GM19455 (cell line): Measurements from ENCODE around the gene SRRM3.
"Not testable (repeated sequence)": the region's sequence is repeated elsewhere in the genome, so short reads cannot be mapped to it uniquely, and the experiment has no call there.

Experiments used
- ATAC-seq: cut with Tn5 transposase; IDR thresholded peaks from one replicate; pipeline ENCODE4 v1.9.1; 2021; ENCODE audit not compliant: unreplicated experiment

The SRRM3 gene

DNA sequence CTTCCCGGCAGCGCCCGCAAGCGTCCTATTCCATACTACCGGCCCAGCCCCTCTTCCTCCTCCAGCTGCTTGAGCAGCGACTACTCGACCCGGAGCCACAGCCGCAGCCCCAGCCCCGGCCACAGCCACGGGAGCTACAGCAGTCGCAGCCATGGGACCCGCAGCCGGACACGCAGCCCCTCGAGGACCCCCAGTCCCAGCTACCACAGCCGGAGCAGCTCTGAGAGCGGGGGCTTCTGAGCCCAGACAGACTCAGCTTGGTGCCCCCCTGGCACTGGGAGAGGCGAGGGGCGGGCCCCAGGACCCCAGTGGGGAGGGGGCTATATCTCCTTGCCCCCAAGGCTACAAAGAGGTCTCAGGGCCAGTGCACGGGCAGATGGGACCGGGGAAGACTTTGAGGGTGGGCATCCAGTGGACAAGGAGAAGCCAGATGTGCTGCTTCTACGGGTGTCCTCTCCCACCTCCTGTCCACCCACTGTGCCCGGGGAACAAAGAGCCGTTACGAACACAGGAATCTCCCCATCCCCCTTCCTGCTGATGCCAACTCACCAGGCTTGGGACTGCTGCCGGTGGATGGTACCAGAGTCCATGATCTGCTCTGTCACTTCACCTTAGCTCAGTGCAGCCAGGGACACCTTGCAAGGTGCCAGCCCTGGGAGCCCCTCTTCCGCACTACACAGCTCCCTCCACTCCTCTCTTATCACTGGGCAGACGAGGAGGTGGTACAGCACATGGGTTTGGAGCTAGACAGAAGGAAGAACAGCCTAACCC is 84.1 kb downstream of the SRRM3 start:
- no peak for ATAC-seq

GRCh38 chr7:76286842-76287403 is 85.2 kb downstream of the SRRM3 start:
- ATAC-seq, result no peak

DNA sequence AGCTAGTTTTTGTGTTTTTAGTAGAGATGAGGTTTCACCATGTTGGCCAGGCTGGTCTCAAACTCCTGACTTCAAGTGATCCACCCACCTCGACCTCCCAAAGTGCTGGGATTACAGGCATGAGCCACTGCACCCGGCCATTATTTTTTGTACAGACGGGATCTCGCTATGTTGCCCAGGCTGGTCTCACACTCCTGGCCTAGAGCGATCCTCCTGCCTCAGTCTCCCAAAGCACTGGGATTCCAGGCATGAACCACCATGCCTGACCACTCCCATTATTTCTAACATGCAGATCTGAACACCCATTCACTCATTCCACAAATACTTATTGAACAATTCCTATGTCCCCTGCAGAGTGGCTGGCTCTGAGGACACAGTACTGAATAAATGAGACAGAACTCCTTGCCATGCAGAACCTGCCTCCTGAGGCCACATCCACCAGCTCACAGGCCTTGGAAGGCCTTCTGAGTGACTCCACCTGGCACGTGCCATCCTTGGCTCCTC is 89.2 kb downstream of the SRRM3 start:
- ATAC-seq, result not testable (repeated sequence)

GRCh38 chr7:76291351-76292212 is 89.9 kb downstream of the SRRM3 start:
- peak; percentile 84 for ATAC-seq

GRCh38 chr7:76292213-76292573 is 90.5 kb downstream of the SRRM3 start:
- no peak for ATAC-seq

GRCh38 chr7:76292911-76293310 is 91.2 kb downstream of the SRRM3 start:
- not testable (repeated sequence) for ATAC-seq

- ATAC-seq, result no peak
Measured at GRCh38 chr7:76293407-76293901, 91.8 kb downstream of the SRRM3 start.

- ATAC-seq, result no peak
Measured at GRCh38 chr7:76294344-76295024, 92.8 kb downstream of the SRRM3 start.

DNA sequence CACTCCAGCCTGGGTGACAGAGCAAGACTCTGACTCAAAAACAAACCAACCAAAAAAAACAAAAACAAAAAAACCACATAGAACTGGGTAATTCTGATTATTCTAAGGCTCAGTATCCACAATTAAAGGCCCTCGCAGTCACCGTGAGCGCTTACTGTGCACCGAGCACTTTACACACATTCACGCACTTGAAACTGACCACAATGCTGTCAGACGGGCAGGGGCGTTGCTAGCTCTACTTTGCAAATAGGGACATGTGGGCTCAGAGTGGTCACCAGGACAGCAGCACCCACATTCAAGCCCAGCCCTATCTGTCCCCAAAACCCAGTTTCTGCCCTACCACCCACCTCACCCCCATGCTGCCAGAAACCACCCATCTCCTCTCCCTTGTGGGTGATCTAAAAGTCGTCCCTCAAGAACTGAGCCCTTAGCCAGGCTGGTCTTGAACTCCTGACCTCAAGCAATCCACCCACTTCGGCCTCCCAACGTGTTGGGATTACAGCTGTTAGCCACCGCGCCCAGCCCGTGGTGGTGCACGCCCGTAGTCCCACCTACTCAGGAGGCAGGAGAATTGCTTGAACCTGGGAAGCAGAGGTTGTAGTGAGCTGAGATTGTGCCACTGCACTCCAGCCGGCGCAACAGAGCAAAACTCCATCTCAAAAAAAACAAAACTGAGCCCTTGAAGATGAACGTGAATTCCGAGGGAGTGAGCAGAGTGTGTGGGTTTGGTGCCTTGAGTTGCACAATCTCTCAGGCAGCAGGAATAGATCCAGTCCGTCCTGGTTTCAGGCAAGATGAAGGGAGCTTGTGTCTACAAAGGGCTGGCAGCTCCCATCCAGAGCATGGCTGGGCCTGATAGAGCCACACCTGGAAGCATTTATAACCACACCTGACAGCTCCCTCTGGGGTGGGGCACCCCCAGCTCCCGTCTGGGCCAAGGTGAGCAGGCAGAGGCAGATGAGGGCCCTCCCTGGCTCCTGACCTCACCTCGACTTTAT is 95.3 kb downstream of the SRRM3 start:
- ATAC-seq, result no peak

- ATAC-seq, result no peak
Measured at GRCh38 chr7:76300166-76300731, 98.6 kb downstream of the SRRM3 start.

GRCh38 chr7:76301000-76301399 is 99.3 kb downstream of the SRRM3 start:
- no peak for ATAC-seq

- ATAC-seq, result peak; percentile 57
Measured at GRCh38 chr7:76302347-76303201, 100.9 kb downstream of the SRRM3 start, which contains the start of gene HSPB1. HSPB1 (plus strand) TSS chr7:76302673; CDS start chr7:76302713, 40 bp downstream.

GRCh38 chr7:76303202-76304147 is 101.8 kb downstream of the SRRM3 start:
- no peak for ATAC-seq

GRCh38 chr7:76304888-76305375 is 103.2 kb downstream of the SRRM3 start:
- ATAC-seq, result no peak

- ATAC-seq, result not testable (repeated sequence)
Measured at GRCh38 chr7:76308874-76309273, 107.2 kb downstream of the SRRM3 start.

- not testable (repeated sequence) for ATAC-seq
Measured at GRCh38 chr7:76309341-76310101, 107.8 kb downstream of the SRRM3 start.
